Measurements from ENCODE around the gene SOX9. TPM values are rescaled to one million over a fixed set of nuclear protein-coding genes. Genes with fewer than 3 reads are reported as not detected.

Gene SOX9
- polyA plus RNA-seq, 2 of the 4 experiments (the other 2 are of a cell fraction) = 6.7 to 12.3 TPM

- TF ChIP-seq RARB (CRISPR knock-in tag; IDR thresholded peaks at IDR 0.05) (no peak), EP300 (IDR thresholded peaks at IDR 0.05) (no peak)
Measured at GRCh38 chr17:72173499-72174116, 52.8 kb downstream of the SOX9 start (continued).

GRCh38 chr17:72175263-72175662, 54.4 kb downstream of the SOX9 start:
- CTCF ChIA-PET = interaction anchor here (1.0 kb wide), 1 partner anchor 1408 kb away, joined by 5 read pairs; no protein-coding TSS in a partner anchor
- ATAC-seq (no peak; a peak in 1 of 6 replicates), FAIRE-seq (no peak), DNase-seq (ENCODE audit: low read depth in 1 of 2, low spot score in 1 of 2) (no peak)
- POLR2A ChIA-PET = no interaction called here
- Histone ChIP-seq H3K4me3 (no peak overlapping the region), H3K4me2 (no peak overlapping the region), H3K9me3 (no peaks in the 10 kb centered on the region), H3K4me1 (peaks cover 2% of the 10 kb centered on the region; the same call in 1 of the 3 replicates), H3K27ac (peak overlapping the region in 1 of 2 experiments; percentile 45; a peak in 2 of 6 replicates)
- 84% methylated on average over 4 of the region's 4 CpGs for WGBS (ENCODE audit: missing lambda C conversion rate)
- no peak for TF ChIP-seq PBX3 (IDR thresholded peaks at IDR 0.05)
- no peak for TF ChIP-seq RCOR1 (IDR thresholded peaks at IDR 0.05; ENCODE audit: low read depth, low read length)
- TF ChIP-seq REST (IDR thresholded peaks at IDR 0.05) = no peak
- no peak for TF ChIP-seq TFCP2L1 (CRISPR knock-in tag; IDR thresholded peaks at IDR 0.05)
- no peak for TF ChIP-seq ZNF302 (CRISPR knock-in tag; IDR thresholded peaks at IDR 0.05)
- TF ChIP-seq FOSL2 (IDR thresholded peaks at IDR 0.05) = no peak
- TF ChIP-seq FOSL2 (CRISPR knock-in tag; IDR thresholded peaks at IDR 0.05) = no peak
- no peak for TF ChIP-seq NPAS2 (CRISPR knock-in tag; IDR thresholded peaks at IDR 0.05; ENCODE audit: borderline replicate concordance)
- TF ChIP-seq MAZ (IDR thresholded peaks at IDR 0.05; ENCODE audit: borderline replicate concordance, low read depth, low read length) = no peak
- no peak for TF ChIP-seq ZFP36 (IDR thresholded peaks at IDR 0.05; ENCODE audit: borderline replicate concordance, partially characterized antibody)
- no peak for TF ChIP-seq HES2 (IDR thresholded peaks at IDR 0.05)
- TF ChIP-seq RARB (CRISPR knock-in tag; IDR thresholded peaks at IDR 0.05) = no peak
- no peak for TF ChIP-seq HMGXB4 (CRISPR knock-in tag; IDR thresholded peaks at IDR 0.05; ENCODE audit: borderline replicate concordance)
- TF ChIP-seq EP300 (IDR thresholded peaks at IDR 0.05) = no peak
- TF ChIP-seq EHF (CRISPR knock-in tag; IDR thresholded peaks at IDR 0.05) = no peak
- TF ChIP-seq HEYL (CRISPR knock-in tag; IDR thresholded peaks at IDR 0.05) = no peak

All from A549 (cell line).